SH-SY5Y (cell line): ENCODE data around the gene PWP2.

Source experiments
- GATA2 ChIP-seq: IDR thresholded peaks from 2 replicates; pipeline ENCODE4 v1.6.1; 2011; ENCODE audit warnings: mild to moderate bottlenecking, low read depth, low read length
- GATA3 ChIP-seq: IDR thresholded peaks from 2 replicates; pipeline ENCODE4 v1.6.1; 2011; ENCODE audit warnings: low read depth, mild to moderate bottlenecking, low read length, moderate library complexity

DNA sequence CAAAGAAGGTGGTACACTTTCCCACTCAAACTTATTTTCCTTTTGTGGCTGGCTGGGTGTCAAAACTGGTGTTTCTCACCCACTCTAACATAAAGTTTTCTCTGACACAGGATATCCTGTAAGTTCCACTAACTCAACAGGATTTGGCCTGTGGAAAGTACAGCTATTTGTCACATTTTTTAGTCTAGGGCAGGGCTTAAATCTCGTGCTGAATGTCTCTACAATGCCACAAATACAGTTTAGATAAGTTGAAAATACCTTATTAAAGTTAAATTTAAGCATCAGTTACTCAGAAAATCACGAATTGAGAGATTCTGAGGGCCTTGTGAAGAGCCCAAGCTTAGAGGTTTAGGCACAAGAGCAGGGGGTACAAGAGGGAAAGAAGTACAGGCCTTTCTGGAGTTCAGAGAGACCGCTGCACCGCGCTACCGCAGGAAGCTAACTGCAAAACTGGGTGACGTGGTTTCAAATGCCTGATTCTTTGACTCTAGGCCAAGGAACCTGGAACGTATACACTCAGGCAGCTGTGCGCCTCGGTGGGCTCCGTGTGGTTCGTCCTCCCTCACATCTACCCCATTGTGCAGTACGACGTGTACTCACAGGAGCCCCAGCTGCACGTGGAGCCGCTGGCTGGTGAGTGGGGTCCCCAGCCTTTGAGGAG lies 23.4 kb upstream of the PWP2 start:
- TF ChIP-seq GATA2 (no peak), GATA3 (no peak)
